Amniotic epithelial cell (primary cell): ENCODE results near the gene SLC9A3.
"Not testable (repeated sequence)": the region's sequence is repeated elsewhere in the genome, so short reads cannot be mapped to it uniquely, and the experiment has no call there.

Experiments used
- DNase-seq: peaks from one replicate; pipeline ENCODE4 v3.0.0-alpha.2; 2010; ENCODE audit warnings: low read depth

SLC9A3 gene

GRCh38 chr5:525916-526315, 1.7 kb upstream of the SLC9A3 start:
- DNase-seq = no peak

- DNase-seq = no peak
Measured at GRCh38 chr5:524973-525761, 918 bp upstream of the SLC9A3 start.

GRCh38 chr5:523441-524222, 617 bp downstream of the SLC9A3 start:
- no peak for DNase-seq

GRCh38 chr5:522899-523440, 1.3 kb downstream of the SLC9A3 start:
- no peak for DNase-seq

- no peak for DNase-seq
Measured at GRCh38 chr5:522116-522515, 2.1 kb downstream of the SLC9A3 start.

GRCh38 chr5:521680-522079, 2.6 kb downstream of the SLC9A3 start:
- no peak for DNase-seq

GRCh38 chr5:520850-521226, 3.4 kb downstream of the SLC9A3 start:
- no peak for DNase-seq

- no peak for DNase-seq
Measured at GRCh38 chr5:520196-520849, 3.9 kb downstream of the SLC9A3 start.

GRCh38 chr5:518721-519120, 5.5 kb downstream of the SLC9A3 start:
- DNase-seq = no peak

GRCh38 chr5:517535-518100, 6.6 kb downstream of the SLC9A3 start:
- no peak for DNase-seq

- no peak for DNase-seq
Measured at GRCh38 chr5:516980-517379, 7.3 kb downstream of the SLC9A3 start.

- no peak for DNase-seq
Measured at GRCh38 chr5:516338-516925, 7.8 kb downstream of the SLC9A3 start.

GRCh38 chr5:515273-515836, 8.9 kb downstream of the SLC9A3 start:
- no peak for DNase-seq

- no peak for DNase-seq
Measured at GRCh38 chr5:514673-515072, 9.6 kb downstream of the SLC9A3 start.

- no peak for DNase-seq
Measured at GRCh38 chr5:514101-514485, 10.2 kb downstream of the SLC9A3 start.

GRCh38 chr5:513216-514100, 10.8 kb downstream of the SLC9A3 start:
- no peak for DNase-seq

GRCh38 chr5:511476-511875, 12.8 kb downstream of the SLC9A3 start:
- no peak for DNase-seq

- no peak for DNase-seq
Measured at GRCh38 chr5:510521-510920, 13.7 kb downstream of the SLC9A3 start.

GRCh38 chr5:509611-510185, 14.6 kb downstream of the SLC9A3 start:
- no peak for DNase-seq

- DNase-seq = not testable (repeated sequence)
Measured at GRCh38 chr5:507986-508575, 16.2 kb downstream of the SLC9A3 start.
